Endometrium (tissue), 2 donors: ENCODE measurements around the gene CCDC136.

ENCODE experiments used
- FAIRE-seq: peaks from 2 replicates; lab custom pipeline; 2012; peaks lifted over from hg19 to GRCh38; lab: Jason Lieb, UNC
- donor health status: control.
- donor health status: control.

CCDC136 gene

DNA sequence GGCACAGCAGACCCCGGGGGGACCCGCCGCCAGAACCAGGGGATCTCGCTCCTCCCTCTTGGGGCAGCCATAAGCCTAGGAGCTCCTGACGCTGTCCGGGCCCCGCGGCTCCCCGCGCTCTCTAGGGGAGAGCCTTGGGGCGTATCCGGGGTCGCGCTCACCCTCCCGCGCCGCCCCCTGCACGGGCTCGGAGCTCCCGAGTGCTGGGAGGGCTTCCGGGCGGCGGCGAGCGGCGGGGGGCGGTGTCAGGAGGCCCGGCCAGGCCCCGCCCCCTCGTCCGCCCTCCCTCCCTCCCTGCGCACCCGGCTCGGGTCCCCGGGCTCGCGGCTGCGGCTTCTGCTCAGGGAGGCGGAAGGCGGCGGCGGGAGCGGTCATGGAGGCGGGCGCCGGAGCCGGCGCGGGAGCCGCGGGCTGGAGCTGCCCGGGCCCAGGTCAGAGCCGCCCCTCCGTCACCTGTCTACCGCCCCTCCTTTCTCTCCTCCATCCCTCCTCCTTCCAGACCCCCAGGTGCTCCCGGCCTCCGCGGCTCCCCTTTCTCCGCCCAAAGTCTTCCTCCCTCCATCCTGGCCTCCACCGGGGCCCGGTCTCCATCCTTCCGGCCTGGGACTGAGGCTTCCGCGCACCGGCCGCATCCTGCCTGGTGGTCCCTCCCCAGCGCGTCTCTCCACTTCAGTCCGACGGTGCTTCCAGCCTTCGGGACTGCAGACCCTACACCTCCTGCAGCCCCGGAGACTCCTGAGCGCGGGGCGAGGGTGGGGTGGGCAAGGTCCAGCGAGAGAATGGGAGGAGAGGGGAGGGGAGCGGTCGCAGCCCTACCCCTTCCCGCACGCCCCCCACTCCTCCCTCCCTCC is at the start of gene CCDC136:
CCDC136 (plus strand) TSS at position 848 of the 851 bp plus-strand sequence. CDS start 444 bp downstream, outside the sequence.
- no peak for FAIRE-seq

DNA sequence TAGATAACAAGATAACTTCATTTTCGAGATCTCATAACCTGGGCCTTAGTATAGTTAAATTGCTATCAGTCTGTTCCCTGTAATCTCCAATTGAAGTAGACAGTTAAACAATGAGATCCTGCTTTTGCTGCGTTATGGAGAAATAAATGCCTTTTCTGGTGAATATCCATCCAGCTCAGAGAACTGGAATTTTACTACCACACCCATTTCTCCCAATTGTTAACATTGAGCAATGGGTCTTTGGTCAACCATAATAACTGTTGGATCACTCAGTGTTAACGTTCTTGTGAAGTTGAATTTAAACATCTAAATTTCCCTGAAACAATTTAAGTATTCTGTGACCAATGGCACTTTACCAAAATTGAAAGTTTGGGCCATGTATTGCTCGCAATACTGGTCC is 49.6 kb upstream of the CCDC136 start:
- no peak for FAIRE-seq

DNA sequence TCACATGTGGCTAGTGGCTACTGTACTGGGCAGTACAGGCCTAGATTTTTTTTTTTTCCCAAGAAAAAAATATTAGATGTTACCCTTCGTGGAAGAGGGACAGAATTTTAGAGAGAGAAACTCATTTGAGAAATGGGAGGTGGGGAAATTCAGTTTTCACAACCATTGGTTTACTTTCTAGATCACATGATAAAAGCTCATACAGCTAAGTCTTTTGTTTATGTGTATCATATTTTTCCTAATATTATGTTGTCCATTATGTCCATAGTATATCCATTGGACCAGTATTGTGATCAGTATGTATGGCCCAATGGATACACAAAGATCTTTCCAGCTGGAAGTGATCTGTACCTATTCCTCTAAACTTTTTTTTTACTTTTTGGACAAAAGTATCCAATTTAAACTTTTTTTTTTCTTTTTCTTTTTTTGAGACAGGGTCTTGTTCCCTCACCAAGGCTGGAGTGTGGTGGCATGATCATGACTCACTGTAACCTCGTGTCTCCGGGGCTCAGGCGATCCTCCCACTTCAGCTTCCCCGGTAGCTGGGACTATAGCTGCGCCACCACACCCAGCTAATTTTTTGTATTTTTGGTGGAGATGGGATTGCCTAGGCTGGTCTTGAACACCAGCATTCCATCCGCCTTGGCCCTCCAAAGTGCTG is 48.5 kb upstream of the CCDC136 start:
- no peak for FAIRE-seq

DNA sequence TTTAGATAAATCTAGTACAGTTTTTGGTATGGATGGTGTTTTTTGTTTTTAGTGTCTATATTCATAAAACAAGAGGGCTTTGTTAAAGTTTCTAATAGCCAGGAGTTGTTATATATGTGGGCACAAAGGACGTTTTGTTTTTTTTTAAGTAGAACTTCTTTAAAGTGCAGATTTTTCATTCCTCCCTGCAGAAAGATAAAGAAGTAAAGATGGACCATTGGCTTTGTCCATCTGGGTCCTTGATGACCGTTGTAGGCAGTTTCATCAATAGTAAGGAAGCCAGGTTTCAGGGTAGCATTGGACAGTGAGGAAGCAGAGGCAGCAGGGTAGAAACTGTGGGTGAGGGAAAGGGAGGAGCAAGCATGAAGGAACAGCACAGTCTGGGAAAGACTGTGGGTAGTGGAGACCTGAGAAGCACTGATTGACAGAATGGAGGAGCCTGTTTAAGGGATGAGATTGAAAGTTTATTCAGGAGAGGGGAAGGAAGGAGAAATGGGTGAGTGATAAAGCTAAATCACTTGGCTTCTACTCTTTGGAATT is 47.3 kb upstream of the CCDC136 start:
- no peak for FAIRE-seq

DNA sequence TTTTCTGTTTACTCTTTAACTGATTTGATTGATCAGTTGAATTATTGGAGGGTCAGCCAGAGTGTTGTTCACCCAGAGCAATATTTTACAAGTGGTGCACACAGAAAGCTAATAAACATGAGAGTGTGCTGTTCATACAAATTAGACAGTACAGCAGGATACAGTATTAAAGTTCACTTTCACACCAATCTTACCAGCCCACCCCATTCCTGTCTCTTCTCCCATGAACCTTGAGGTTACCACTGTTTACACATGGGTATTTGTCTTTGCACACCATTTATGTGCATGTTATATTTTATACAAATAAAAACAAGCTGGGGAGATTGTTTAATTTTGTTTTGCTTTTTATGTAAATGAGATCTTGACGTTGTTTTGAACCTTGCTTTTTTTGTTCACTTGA is 46.1 kb upstream of the CCDC136 start:
- no peak for FAIRE-seq

DNA sequence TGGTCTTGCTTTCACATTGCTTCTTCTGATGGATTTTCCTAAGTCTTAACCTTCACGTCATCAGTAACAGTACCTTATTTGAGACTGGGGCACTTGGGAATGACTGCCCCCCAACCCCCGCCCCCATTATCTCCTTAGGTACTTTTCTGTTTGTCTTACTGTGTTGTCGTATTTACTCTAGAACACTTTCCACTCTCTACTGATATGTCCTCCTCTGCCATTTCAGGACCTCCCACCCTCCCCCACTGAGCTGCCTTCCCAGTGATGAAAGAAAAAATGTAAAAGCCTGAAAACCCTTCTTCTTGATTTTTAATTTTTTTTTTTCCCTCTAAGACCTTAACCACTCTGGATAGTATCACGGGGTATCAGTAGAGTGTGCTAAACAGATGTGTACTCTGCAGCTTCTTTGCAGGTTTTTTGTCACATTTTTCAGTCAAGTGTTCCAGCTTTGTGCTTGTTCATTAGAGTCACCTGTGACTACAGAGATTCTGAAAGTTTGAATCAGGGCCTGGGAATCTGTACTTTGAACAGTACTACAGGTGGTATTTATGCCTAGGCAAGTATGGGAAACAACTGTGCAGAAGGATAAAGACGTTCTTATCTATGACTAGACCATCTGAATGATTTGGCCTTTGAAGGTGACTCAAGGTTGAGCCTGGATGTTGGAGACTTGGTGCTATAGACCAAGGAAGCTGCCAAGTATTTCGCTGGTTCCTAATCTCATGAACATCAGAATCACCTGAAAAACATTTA is 44.3 kb upstream of the CCDC136 start:
- FAIRE-seq: no peak

DNA sequence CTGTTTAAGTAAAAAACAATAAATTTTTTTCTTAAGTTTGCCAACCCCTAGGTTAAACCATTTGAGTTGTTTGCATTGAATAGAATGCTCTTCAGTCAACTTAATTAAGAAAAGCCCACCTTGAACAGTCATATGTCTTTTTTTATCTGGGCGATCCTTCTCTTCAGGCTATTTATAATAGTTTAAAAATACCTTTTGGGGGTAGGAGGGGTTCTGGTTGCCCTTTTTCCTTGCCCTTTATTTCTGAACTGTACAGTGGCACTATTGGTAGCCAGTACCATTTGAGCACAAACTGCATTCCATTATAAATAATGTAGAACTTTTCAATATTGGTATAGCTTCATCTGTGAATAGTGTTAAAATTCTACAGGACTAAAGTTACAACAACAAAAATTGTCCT is 39.5 kb upstream of the CCDC136 start:
- no peak for FAIRE-seq

DNA sequence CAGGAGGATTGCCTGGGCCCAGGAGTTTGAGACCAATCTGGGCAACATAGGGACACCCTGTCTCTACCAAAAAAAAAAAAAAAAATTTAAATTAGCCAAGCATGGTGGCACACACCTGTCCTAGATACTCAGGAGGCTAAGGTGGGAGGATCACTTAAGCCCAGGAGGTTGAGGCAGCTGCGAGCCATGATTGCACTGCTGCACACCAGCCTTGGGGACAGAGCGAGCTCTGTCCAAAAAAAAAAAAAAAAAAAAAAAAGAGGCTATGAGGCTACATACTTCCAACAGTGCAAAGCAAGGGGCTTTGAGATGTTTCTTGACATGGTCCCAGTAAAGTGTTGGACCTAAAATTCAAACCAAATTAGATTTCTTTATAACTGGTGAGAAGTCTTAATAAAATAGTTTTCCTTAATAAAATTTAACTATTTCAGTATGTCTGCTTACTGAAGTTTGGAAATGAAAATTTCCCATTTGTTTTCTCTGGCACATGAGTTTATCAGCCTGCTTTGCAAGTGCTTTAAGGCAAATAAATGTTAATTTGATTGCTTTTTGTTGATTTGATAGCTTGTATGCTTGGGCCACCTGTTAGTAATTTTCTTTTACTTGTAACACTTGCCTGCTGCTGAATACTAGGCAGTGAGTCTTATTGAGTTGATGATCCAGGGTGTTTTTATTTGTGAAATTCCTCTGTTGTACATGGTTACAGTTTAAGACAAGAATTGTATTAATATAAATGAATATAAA is 36.5 kb upstream of the CCDC136 start:
- FAIRE-seq: no peak

DNA sequence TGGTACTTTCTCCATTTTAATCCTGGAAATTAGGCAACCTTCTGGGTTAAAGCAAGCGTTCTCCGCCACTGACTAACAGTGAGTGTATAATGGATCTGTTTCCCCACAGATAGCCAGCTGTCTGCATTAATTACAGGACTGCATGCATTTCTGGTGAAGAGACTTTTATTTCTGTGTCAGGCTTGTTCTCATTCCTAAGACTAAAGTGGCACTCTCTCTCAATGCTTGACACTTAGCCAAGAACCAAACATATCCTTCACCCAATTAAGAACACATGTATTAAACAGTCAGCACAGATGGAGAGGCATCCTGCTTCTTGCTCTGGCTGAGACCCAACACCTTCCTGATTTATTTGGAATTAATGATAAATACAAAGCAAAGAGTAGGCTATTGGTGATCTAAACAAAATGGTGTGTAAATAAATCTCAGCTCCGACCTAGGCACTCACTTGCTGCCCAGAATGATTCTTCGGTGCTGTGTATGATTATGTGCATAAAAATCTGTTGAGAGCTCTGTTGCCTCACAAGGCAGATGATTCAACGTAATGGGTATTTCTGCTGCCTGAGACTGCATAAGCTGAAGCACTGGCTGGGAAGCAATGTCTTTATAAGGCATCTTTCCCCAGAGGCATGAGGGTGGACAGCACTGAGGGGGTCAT is 35.8 kb upstream of the CCDC136 start:
- FAIRE-seq: no peak

DNA sequence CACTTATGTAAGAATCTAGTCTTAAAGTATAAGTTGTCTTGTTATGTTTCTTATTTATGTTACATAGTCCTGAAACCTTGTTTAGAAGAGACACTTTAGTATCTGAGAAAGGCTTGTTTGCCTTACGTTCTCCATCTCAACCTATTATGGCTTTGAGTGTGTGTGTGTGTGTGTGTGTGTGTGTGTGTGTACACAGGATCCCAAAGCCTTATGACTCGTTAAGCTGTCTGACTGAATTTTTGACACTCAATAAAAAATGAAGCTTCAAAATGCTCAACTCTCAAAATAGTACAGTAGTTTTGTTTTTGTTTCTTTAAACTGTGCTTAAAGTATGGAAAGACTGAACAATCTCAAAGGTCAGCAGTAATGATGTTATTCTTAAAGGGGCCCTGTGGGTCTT is 34.6 kb upstream of the CCDC136 start:
- FAIRE-seq: no peak

DNA sequence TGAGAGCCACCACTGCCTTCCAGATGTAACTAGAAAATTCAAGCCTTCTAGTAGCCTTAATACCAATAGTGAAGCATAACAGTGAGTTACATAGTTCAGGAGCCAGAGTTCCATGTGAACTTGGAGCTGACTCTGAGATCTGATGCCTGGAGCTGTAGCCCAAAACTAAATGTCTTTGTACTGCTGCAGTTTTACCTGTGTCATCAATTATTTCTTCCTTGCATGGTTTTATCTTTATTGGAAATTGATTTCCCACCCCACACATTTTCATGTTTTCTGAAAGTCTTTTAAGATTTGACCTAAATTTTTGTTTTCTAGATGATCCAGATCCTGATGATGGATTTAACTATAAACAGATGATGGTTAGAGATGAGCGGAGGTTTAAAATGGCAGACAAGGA is 33.2 kb upstream of the CCDC136 start:
- no peak for FAIRE-seq

DNA sequence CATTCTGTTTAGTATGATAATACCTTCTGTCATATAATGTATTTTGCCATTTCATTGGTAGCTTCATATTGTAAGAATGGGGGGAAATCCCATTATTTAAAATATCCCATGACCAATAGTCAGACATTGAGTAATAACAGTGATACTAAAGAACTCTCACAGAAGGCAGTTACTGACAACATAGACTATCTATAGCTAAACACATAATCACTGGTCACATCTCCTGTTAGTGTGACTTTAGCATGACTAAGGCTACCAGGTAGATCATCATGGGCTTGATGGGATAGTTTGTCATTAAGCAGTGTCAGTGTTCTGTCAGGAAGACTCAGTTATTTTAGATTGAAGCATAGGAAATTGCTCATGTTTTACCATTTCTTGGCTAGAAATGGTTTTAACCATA is 32.5 kb upstream of the CCDC136 start:
- no peak for FAIRE-seq

DNA sequence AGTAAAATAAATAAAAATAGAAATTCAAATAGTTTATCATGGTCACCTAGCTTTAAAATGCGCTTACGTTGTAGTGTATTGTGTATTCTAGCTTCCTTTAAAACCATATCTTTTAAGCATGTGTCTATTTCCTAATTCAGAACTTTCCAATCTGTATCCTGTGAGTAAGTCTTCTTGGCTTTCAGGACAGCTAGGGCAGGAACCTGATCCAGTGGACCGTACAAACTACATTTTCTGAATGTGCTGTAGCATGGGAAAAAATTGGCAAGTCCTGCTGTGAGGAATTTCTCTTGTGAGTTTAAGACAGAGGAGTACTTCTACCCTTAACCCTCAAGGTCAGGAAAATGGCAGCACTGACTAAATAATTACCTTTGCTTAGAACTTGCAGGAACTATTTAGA is 28.2 kb upstream of the CCDC136 start:
- no peak for FAIRE-seq

DNA sequence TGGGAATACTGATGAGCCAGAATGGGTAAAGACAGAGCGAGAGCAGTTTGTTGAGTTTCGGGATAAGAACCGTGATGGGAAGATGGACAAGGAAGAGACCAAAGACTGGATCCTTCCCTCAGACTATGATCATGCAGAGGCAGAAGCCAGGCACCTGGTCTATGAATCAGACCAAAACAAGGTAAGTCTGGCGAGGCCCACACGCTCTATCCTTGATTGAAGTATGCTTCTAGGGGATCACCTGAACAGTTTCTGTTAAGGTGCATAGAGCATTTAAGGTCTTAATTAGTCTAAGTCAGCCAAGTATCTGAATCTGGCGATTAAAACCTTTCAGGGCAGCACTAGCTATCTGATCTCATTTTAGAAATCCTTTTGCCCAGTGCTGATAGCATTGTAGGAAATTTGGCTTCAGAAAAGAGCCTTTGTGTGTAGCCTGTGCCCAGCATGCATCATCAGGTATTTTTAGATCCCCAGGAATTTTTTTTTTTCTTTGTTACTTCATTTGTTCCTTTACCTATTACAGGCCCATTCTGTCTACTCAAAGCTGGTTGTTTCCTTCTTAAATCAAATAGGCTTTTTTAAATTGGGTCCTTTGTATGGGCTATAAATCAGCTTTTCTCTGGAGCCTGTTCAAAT is 24.2 kb upstream of the CCDC136 start:
- no peak for FAIRE-seq

DNA sequence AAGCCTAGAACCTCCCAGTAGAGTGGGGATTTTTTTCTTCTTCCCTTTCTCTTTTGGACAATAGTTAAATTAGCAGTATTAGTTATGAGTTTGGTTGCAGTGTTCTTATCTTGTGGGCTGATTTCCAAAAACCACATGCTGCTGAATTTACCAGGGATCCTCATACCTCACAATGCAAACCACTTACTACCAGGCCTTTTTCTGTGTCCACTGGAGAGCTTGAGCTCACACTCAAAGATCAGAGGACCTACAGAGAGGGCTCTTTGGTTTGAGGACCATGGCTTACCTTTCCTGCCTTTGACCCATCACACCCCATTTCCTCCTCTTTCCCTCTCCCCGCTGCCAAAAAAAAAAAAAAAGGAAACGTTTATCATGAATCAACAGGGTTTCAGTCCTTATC is 21.5 kb upstream of the CCDC136 start:
- no peak for FAIRE-seq

DNA sequence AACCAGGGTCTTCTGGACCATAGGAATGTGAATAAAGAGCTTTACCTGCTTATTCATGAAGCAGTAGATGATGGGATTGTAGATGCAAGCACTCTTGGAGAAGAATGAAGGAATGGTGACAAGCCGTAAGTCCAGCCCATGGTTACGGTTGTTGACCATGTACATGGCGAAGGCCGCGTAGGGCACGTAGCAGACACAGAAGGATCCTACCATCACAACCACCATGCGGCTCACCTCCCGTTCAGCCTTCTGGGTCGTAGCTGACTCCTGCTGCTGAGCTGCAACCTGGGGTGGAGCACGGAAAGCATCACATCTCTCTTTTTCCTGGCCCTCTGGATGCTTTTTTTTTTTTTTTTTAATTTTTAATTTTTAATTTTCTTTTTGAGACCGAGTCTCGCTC is 18.2 kb upstream of the CCDC136 start:
- no peak for FAIRE-seq

DNA sequence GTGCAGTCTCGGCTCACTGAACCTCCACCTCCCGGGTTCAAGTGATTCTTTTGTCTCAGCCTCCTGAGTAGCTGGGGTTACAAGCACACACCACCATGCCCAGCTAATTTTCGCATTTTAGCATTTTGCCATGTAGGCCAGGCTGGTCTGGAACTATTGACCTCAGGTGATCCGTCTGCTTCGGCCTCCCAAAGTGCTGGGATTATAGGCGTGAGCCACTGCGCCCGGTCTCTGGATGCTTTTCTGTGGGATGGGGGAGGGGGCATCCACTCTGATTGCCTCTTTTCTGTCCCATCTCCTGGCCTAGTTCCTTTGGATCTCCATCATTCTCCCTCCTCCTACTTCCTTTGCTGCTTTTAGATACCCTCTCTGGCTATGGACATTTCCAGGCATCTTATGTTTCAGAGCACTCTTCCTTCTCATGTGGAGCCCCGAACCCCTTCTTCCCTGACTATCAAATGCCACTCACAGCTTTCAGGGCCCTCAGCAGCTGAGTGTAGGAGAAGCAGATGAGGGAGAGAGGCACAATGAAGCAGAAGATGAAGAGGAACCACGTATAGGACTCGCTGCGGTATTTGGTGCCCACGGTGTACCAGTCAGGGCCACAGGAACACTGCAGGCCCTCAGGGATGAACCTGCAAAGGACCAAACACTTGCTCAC is 17.6 kb upstream of the CCDC136 start:
- no peak for FAIRE-seq

DNA sequence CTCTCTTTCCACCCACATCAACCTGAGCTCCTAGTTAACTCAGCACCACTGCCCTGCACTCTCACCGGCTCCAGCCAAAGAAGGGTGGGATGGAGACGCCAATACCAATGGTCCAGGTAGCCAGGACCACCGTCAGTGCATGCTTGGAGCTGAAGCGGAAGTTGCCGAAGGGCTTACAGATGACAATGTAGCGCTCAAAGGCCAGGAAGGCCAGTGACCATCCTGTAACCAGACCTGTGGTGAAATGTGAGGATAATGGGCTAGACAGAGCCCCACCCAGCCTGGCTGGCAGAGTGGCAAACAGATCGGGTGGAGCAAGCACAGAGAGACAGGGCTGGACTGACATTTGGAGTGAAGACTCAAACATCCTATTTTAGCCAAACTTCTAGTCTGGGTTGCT is 16.8 kb upstream of the CCDC136 start:
- no peak for FAIRE-seq

DNA sequence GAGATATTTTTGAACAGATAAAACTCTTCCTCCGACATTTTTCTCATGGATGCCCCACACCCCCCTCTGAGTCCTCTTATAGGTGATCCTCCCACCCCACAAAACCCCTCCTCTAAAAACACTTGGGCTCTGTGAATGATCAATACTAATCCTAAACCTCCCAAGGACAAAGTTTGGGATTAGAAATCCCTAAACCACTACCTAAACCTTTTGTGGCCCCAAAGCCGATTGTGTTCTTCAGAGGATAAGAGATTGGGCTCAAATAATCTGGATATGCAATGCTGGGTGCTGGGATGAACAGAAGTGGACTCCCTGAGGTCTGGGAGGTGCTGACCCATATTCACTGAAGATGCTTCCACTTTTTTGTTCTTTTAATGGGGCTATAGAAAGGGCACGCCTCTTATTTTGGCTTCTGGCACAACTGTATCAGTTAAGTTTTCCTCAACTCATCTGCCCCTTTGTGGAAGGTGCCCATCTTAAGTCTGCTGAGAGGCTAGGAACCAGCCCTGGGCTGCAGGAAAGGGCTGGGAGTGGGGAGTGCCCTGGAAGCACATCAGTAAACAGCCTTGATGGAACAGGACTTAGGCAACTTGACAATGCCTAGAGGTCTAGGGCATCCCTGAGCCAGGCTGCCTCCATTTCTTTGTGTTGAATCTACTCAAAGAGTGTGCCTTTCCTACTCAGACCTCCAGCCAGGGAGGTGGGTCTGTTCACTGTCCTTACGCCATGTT is 15.9 kb upstream of the CCDC136 start, which contains the start of gene OPN1SW:
OPN1SW (minus strand) TSS at position 51 of the 731 bp plus-strand sequence; CDS start at position 38, 13 bp downstream.
- FAIRE-seq: no peak
